GM12878 (cell line): ENCODE results near the gene ACAP2. TPM values are rescaled to one million over a fixed set of nuclear protein-coding genes. Genes with fewer than 3 reads are reported as not detected.

Source experiments
- ATAC-seq: fragments of 200-7000 bp; cut with Tn5 transposase; 3 replicates; pipeline ENCODE4 v1.9.1; 2020; ENCODE audit warnings: mild to moderate bottlenecking, moderate library complexity
- BruUV-seq: library from RNA; stranded (reverse); fragments of 400-500 nt; replicated peaks from 2 replicates; lab custom pipeline; 2021; lab: Mats Ljungman, UMichigan
- CTCF ChIA-PET: fragments of 300-600 bp; sonication (Branson Sonifier 250); formaldehyde crosslinking; extraction: SDS; loops from one replicate; lab custom pipeline; 2021; ENCODE audit warnings: inconsistent platforms; lab: Yijun Ruan, JAX
- POLR2A ChIA-PET: fragments of 350-600 bp; formaldehyde crosslinking; extraction: SDS; loops from one replicate; lab custom pipeline; 2021; ENCODE audit warnings: inconsistent platforms; lab: Charles Lee
- RAD21 ChIA-PET: fragments of 300-600 bp; sonication (Branson Sonifier 250); formaldehyde crosslinking; loops from one replicate; lab custom pipeline; 2023; ENCODE audit warnings: antibody characterized with exemption; ENCODE audit not compliant: unreplicated experiment; lab: Charles Lee
- SMC1A ChIA-PET: fragments of 300-600 bp; sonication (Branson Sonifier 250); formaldehyde crosslinking; loops from one replicate; lab custom pipeline; 2023; ENCODE audit not compliant: unreplicated experiment, uncharacterized antibody; lab: Charles Lee
- DNase-seq: peaks from one replicate; pipeline ENCODE4 v3.0.0-alpha.2; 2011; ENCODE audit warnings: low read depth, low spot score
- FAIRE-seq: peaks from 3 replicates; lab custom pipeline; 2011; peaks lifted over from hg19 to GRCh38; lab: Jason Lieb, UNC
- H2AFZ ChIP-seq: 2 replicates; pipeline ENCODE4 v1.6.0; 2011; ENCODE audit warnings: low read depth, low read length, control low read depth; ENCODE audit not compliant: control insufficient read depth
- H3K27ac ChIP-seq: 2 replicates; pipeline ENCODE4 v1.5.1; 2011; ENCODE audit warnings: control low read depth; ENCODE audit not compliant: control insufficient read depth, insufficient read depth
- H3K27me3 ChIP-seq, 2 experiments: replicated peaks in 1 of 2; 2 replicates each; pipeline versions ENCODE4 v1.6.0 to v1.6.1; 2011; ENCODE audit warnings: low read length in 1 of 2; ENCODE audit not compliant: control insufficient read depth in 2 of 2, insufficient read depth in 2 of 2
- H3K36me3 ChIP-seq, 2 experiments: 2 replicates each; pipeline ENCODE4 v1.5.1; 2011; ENCODE audit warnings: low read length in 1 of 2; ENCODE audit not compliant: control insufficient read depth in 2 of 2, insufficient read depth in 2 of 2
- H3K4me1 ChIP-seq: 2 replicates; pipeline ENCODE4 v1.6.1; 2011; ENCODE audit warnings: mild to moderate bottlenecking, low read length, moderate library complexity, mixed read lengths; ENCODE audit not compliant: control insufficient read depth, insufficient read depth
- H3K4me2 ChIP-seq: 2 replicates; pipeline ENCODE4 v1.6.0; 2011; ENCODE audit warnings: control low read depth; ENCODE audit not compliant: control insufficient read depth, insufficient read depth
- H3K4me3 ChIP-seq: fragments of 200-600 bp; sonication (generic); 2 replicates; pipeline ENCODE4 v1.5.1; 2016
- H3K79me2 ChIP-seq: 2 replicates; pipeline ENCODE4 v1.6.0; 2011; ENCODE audit warnings: low read length; ENCODE audit not compliant: control insufficient read depth, insufficient read depth
- H3K9ac ChIP-seq: 2 replicates; pipeline ENCODE4 v1.8.0; 2011; ENCODE audit warnings: low read length, control low read depth, mixed read lengths; ENCODE audit not compliant: control insufficient read depth, insufficient read depth
- H3K9me3 ChIP-seq: replicated peaks from 3 replicates; pipeline ENCODE4 v1.5.1; 2011; ENCODE audit warnings: mild to moderate bottlenecking, low read length; ENCODE audit not compliant: control insufficient read depth, insufficient read depth
- H4K20me1 ChIP-seq: 2 replicates; pipeline ENCODE4 v1.6.0; 2011; ENCODE audit not compliant: control insufficient read depth, insufficient read depth
- BMI1 ChIP-seq: fragments of 450-650 bp; IDR thresholded peaks from 2 replicates; pipeline ENCODE4 v1.6.1; 2016; ENCODE audit warnings: mild to moderate bottlenecking, moderate library complexity, borderline replicate concordance
- CBX3 ChIP-seq: fragments of 200-600 bp; sonication (generic); IDR thresholded peaks from 2 replicates; pipeline ENCODE4 v1.6.1; 2016; ENCODE audit warnings: low read depth, borderline replicate concordance
- FOS ChIP-seq: IDR thresholded peaks from 3 replicates; pipeline ENCODE4 v1.6.1; 2011; ENCODE audit warnings: borderline replicate concordance; ENCODE audit not compliant: insufficient read length; ENCODE audit errors: extremely low read depth
- HDAC2 ChIP-seq: fragments of 200-600 bp; sonication (generic); IDR thresholded peaks from 2 replicates; pipeline ENCODE4 v1.6.1; 2017
- MEF2A ChIP-seq: IDR thresholded peaks from 2 replicates; pipeline ENCODE4 v1.6.1; 2011; ENCODE audit warnings: low read depth, mild to moderate bottlenecking, low read length, moderate library complexity; ENCODE audit not compliant: insufficient read depth
- NRF1 ChIP-seq: conservative IDR thresholded peaks from 2 replicates; pipeline ENCODE4 v1.6.1; 2011; ENCODE audit warnings: mild to moderate bottlenecking, low read depth, low read length, improper control_type of control experiment
- POLR2AphosphoS5 ChIP-seq: IDR thresholded peaks from 2 replicates; pipeline ENCODE4 v1.6.1; 2011; ENCODE audit warnings: mild to moderate bottlenecking, low read length, inconsistent platforms
- POU2F2 ChIP-seq: IDR thresholded peaks from 3 replicates; pipeline ENCODE4 v1.6.1; 2011; ENCODE audit warnings: low read depth, mild to moderate bottlenecking, low read length, borderline replicate concordance
- TCF3 ChIP-seq: IDR thresholded peaks from 2 replicates; pipeline ENCODE4 v1.6.1; 2012; ENCODE audit warnings: low read depth, mild to moderate bottlenecking, low read length, borderline replicate concordance; ENCODE audit not compliant: insufficient read depth
- TCF7 ChIP-seq: IDR thresholded peaks from 2 replicates; pipeline ENCODE4 v1.6.1; 2014; ENCODE audit warnings: antibody characterized with exemption, borderline replicate concordance
- WGBS: methylation state at CpG from one replicate; pipeline ENCODE4 v1.1.6; 2016; ENCODE audit warnings: low lambda C conversion rate; ENCODE audit not compliant: insufficient replicate concordance, insufficient coverage; ENCODE audit errors: missing lambda C conversion rate; 5-methylcytosine and 5-hydroxymethylcytosine counted together
- in situ Hi-C: fragments of 300-500 bp; cut with MboI; formaldehyde crosslinking; loops from 9 replicates; pipeline ENCODE4 v1.14.3; 2018; ENCODE audit warnings: mixed read lengths
- intact Hi-C: fragments of 100-400 bp; cut with micrococcal nuclease; formaldehyde crosslinking; loops from one replicate; pipeline ENCODE4 v1.14.2; 2022; ENCODE audit not compliant: unreplicated experiment
- polyA plus RNA-seq, 11 experiments: library from polyadenylated mRNA; depleted of rRNA in 4 of 11; unstranded in 6 of 11; stranded (reverse) in 5 of 11; fragments of >200 nt; fragmentation: Nextera tagmentation in 4 of 11; fragmentation: Illumina TruSeq in 1 of 11; extraction: Ambion mirVana in 4 of 11; extraction: Trizol in 1 of 11; gene quantifications; 1 replicate in 1 of 11; 2 replicates in 10 of 11; pipeline versions ENCODE4 v1.2.1 to v1.2.3, GENCODE V29; 2011 to 2016; ENCODE audit warnings: inconsistent platforms in 2 of 11, missing spikeins in 2 of 11, low read depth in 1 of 11
- total RNA-seq, 4 experiments: library from RNA; depleted of rRNA in 3 of 4; stranded (reverse); fragments of >200 nt in 3 of 4; fragmentation: Illumina TruSeq in 1 of 4; extraction: Trizol in 1 of 4; gene quantifications; 2 replicates each; pipeline versions ENCODE4 v1.2.1 to v1.2.3, GENCODE V29; 2013 to 2021
- TF ChIP-seq, protein P1 (sequence below): fragments of 450-650 bp; formaldehyde crosslinking; IDR thresholded peaks from 2 replicates; pipeline ENCODE4 v1.5.0; 2022; ENCODE audit warnings: mild to moderate bottlenecking, missing genetic modification characterization
- TF ChIP-seq, protein P2 (sequence below): fragments of 450-650 bp; IDR thresholded peaks from 2 replicates; pipeline ENCODE4 v1.6.1; 2017; ENCODE audit warnings: mild to moderate bottlenecking, moderate library complexity

Gene ACAP2
- total and polyA plus RNA-seq, 10 of the 15 experiments (the other 5 are each of a cell fraction or from before 2014, with no cell fraction given), result 7.1 to 53.8 (median 35.7) TPM

GRCh38 chr3:195274259-195274966 is 168.4 kb downstream of the ACAP2 start:
- H2AFZ ChIP-seq, result no peak overlapping the region
- H4K20me1 ChIP-seq, result no peaks in the 10 kb centered on the region
- ATAC-seq, result no peak
- H3K36me3 ChIP-seq, result no peaks in the 10 kb centered on the region; a peak in 2 of 4 replicates
- ChIA-PET SMC1A (interaction anchor here (0.6 to 3.7 kb wide), 14 partner anchors 12 to 603 kb away, joined by 3 to 28 read pairs (median 4); partner anchors contain the start of gene LSG1), CTCF (interaction anchor here (1.1 to 4.8 kb wide), 5 partner anchors 9 to 251 kb away, joined by 4 to 53 read pairs (median 6); no protein-coding TSS in a partner anchor), RAD21 (interaction anchor here (0.6 to 2.2 kb wide), 4 partner anchors 248 to 576 kb away, joined by 3 to 9 read pairs (median 4); no protein-coding TSS in a partner anchor)
- no peak for DNase-seq
- H3K9me3 ChIP-seq, result no peaks in the 10 kb centered on the region
- no peaks in the 10 kb centered on the region for H3K27me3 ChIP-seq
- BruUV-seq, result no TSS peak
- no peak for FAIRE-seq
- intact Hi-C loops, result loop anchor here (10.0 kb wide), 1 partner anchor 580 kb away; no protein-coding TSS in a partner anchor
- H3K4me2 ChIP-seq, result no peak overlapping the region
- no peak overlapping the region for H3K27ac ChIP-seq
- TF ChIP-seq BMI1 (no peak), TCF7 (no peak), NRF1 (no peak), HDAC2 (no peak), CBX3 (no peak), FOS (no peak), MEF2A (no peak), POU2F2 (no peak), POLR2AphosphoS5 (no peak), TCF3 (no peak)
- TF ChIP-seq, protein P1, sequence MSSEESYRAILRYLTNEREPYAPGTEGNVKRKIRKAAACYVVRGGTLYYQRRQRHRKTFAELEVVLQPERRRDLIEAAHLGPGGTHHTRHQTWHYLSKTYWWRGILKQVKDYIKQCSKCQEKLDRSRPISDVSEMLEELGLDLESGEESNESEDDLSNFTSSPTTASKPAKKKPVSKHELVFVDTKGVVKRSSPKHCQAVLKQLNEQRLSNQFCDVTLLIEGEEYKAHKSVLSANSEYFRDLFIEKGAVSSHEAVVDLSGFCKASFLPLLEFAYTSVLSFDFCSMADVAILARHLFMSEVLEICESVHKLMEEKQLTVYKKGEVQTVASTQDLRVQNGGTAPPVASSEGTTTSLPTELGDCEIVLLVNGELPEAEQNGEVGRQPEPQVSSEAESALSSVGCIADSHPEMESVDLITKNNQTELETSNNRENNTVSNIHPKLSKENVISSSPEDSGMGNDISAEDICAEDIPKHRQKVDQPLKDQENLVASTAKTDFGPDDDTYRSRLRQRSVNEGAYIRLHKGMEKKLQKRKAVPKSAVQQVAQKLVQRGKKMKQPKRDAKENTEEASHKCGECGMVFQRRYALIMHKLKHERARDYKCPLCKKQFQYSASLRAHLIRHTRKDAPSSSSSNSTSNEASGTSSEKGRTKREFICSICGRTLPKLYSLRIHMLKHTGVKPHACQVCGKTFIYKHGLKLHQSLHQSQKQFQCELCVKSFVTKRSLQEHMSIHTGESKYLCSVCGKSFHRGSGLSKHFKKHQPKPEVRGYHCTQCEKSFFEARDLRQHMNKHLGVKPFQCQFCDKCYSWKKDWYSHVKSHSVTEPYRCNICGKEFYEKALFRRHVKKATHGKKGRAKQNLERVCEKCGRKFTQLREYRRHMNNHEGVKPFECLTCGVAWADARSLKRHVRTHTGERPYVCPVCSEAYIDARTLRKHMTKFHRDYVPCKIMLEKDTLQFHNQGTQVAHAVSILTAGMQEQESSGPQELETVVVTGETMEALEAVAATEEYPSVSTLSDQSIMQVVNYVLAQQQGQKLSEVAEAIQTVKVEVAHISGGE (CRISPR knock-in tag), result no peak
- TF ChIP-seq, protein P2, sequence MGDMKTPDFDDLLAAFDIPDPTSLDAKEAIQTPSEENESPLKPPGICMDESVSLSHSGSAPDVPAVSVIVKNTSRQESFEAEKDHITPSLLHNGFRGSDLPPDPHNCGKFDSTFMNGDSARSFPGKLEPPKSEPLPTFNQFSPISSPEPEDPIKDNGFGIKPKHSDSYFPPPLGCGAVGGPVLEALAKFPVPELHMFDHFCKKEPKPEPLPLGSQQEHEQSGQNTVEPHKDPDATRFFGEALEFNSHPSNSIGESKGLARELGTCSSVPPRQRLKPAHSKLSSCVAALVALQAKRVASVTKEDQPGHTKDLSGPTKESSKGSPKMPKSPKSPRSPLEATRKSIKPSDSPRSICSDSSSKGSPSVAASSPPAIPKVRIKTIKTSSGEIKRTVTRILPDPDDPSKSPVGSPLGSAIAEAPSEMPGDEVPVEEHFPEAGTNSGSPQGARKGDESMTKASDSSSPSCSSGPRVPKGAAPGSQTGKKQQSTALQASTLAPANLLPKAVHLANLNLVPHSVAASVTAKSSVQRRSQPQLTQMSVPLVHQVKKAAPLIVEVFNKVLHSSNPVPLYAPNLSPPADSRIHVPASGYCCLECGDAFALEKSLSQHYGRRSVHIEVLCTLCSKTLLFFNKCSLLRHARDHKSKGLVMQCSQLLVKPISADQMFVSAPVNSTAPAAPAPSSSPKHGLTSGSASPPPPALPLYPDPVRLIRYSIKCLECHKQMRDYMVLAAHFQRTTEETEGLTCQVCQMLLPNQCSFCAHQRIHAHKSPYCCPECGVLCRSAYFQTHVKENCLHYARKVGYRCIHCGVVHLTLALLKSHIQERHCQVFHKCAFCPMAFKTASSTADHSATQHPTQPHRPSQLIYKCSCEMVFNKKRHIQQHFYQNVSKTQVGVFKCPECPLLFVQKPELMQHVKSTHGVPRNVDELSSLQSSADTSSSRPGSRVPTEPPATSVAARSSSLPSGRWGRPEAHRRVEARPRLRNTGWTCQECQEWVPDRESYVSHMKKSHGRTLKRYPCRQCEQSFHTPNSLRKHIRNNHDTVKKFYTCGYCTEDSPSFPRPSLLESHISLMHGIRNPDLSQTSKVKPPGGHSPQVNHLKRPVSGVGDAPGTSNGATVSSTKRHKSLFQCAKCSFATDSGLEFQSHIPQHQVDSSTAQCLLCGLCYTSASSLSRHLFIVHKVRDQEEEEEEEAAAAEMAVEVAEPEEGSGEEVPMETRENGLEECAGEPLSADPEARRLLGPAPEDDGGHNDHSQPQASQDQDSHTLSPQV, result no peak
- TF ChIP-seq, all 136 proteins: peak for 0
- 18% methylated on average over 1 of the region's 1 CpG for WGBS
- Histone ChIP-seq H3K4me3 (no peak overlapping the region), H3K79me2 (peaks cover 4% of the 10 kb centered on the region), H3K9ac (no peak overlapping the region), H3K4me1 (peaks cover 7% of the 10 kb centered on the region; the same call in 1 of the 2 replicates)
- in situ Hi-C loops, result loop anchor here (10.0 kb wide), 1 partner anchor 250 kb away; no protein-coding TSS in a partner anchor
- POLR2A ChIA-PET, result interaction anchor here (0.6 kb wide), 3 partner anchors 9 to 573 kb away, joined by 3 to 4 read pairs (median 3); no protein-coding TSS in a partner anchor
